VCaP (cell line): Measurements from ENCODE around the gene RAB31.

Source experiments
- H3K27ac ChIP-seq: fragments of 450-650 bp; 2 replicates; pipeline ENCODE4 v1.5.1; 2017
- TF ChIP-seq, protein P1 (sequence below): fragments of 450-650 bp; conservative IDR thresholded peaks from 2 replicates; pipeline ENCODE4 v1.5.1; 2017; ENCODE audit warnings: mild to moderate bottlenecking, moderate library complexity

RAB31 gene

DNA sequence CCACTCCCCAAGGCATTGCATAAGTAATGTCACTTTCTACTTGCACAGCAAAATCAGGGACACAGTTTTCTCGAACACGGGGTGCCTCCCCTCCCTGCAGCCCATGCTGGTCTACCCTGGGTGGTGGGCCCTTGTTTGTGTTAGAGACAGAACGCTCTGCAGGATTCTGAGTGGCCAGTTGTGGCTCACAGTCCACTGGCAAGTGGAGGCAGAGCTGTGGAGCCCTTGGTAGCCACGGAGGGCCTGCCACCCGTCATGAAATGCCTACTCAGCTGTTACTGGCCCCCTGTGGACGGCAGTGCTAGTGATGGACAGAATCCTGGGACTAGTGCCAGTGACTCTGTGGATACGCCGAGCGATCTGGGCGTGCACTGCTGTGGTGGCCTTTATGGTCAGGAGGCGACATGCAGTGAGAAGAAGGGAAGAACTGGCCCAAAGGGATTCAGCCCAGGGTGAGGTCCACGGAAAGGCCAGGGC, 123.7 kb downstream of the RAB31 start:
- TF ChIP-seq, protein P1, sequence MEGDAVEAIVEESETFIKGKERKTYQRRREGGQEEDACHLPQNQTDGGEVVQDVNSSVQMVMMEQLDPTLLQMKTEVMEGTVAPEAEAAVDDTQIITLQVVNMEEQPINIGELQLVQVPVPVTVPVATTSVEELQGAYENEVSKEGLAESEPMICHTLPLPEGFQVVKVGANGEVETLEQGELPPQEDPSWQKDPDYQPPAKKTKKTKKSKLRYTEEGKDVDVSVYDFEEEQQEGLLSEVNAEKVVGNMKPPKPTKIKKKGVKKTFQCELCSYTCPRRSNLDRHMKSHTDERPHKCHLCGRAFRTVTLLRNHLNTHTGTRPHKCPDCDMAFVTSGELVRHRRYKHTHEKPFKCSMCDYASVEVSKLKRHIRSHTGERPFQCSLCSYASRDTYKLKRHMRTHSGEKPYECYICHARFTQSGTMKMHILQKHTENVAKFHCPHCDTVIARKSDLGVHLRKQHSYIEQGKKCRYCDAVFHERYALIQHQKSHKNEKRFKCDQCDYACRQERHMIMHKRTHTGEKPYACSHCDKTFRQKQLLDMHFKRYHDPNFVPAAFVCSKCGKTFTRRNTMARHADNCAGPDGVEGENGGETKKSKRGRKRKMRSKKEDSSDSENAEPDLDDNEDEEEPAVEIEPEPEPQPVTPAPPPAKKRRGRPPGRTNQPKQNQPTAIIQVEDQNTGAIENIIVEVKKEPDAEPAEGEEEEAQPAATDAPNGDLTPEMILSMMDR, result no peak
- no peak overlapping the region for H3K27ac ChIP-seq

DNA sequence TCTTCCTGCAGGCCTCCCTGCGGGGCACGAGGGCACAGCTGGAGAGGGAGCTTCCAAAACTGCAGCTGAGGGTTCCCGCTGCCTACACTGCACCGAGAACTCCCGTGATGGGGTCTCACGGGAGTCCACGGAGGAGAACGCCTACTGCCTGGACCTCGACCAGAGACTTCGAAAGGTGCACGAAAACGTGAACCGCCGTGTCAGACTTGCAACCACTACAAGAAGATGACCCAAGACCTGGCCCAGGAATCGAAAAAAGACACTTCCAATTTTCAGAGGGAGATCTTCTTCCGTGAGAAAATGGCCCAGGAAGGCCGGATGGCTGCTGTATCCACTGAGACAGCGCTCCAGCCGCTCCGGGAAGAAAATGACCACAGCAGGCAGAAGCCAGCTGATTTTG, 124.8 kb downstream of the RAB31 start:
- TF ChIP-seq, protein P1, result no peak
- H3K27ac ChIP-seq, result no peak overlapping the region

DNA sequence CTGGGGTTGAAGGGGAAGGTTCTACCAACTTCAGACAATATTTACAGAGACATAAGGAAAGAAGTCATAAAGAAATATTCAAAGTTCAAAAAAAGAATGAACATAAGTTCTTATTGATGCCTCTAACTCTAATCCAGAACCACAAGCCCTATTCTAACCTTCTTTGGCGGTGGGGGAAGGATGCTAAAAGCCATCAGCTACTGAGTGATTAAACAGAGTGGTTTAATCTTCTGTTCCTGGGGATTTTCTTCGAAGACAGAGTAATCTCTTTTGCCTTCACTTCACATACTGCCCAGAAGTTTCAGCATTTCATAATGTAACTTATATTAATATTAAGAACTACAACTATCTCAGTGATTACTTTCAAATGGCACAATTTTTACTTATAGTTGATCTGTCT, 126.5 kb downstream of the RAB31 start:
- TF ChIP-seq, protein P1, result no peak
- no peak overlapping the region for H3K27ac ChIP-seq

DNA sequence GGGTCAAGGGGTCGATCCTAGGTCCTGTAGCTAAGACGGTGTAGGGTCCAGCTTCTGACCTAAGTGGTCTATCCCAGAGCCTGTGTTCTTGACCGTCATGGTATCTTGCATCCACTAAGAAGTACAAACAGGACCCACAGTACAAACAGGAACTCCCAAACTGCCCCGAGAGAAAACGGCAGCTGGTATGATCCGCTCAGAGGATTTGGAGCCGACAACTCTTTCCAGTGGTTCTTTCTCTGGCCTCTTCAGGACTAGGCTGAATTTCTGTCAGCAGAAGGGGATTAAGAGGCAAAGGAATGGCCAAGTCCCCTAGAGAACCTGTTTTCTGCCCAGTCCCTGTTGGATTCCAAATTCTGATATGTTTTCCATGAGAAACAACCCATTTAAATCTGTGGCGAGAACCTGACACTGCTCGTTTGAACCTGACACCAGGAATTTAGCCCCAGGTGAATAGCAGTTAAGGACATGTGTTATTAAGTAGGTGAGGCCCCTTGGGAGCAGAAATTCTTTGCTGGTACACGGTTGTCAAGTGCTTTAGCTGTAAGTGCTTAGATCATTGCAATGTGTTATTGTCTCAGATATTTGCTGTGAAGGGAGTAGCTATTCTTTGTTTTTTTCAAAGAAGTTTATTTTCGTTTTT, 127.1 kb downstream of the RAB31 start:
- TF ChIP-seq, protein P1, result no peak
- no peak overlapping the region for H3K27ac ChIP-seq

DNA sequence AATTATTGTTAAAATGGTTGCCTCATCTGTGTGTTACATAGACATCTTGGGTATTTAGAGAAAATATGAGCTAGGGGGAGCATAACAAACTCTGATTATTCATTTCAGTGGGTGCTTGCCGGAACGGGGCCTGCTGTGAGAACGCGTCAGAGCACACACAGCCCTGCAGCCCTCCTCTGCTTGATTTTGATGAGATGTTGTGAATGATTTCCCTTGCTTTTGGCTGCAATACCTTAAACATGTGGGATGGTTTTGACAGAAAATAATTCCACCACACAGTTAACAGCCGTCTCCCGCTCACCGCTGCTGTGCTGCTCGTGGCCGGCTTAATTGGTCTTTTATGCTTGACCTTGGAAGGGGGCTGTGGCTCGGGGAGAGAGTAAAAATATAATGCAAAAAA, 127.7 kb downstream of the RAB31 start:
- TF ChIP-seq, protein P1, result no peak
- H3K27ac ChIP-seq, result no peak overlapping the region

DNA sequence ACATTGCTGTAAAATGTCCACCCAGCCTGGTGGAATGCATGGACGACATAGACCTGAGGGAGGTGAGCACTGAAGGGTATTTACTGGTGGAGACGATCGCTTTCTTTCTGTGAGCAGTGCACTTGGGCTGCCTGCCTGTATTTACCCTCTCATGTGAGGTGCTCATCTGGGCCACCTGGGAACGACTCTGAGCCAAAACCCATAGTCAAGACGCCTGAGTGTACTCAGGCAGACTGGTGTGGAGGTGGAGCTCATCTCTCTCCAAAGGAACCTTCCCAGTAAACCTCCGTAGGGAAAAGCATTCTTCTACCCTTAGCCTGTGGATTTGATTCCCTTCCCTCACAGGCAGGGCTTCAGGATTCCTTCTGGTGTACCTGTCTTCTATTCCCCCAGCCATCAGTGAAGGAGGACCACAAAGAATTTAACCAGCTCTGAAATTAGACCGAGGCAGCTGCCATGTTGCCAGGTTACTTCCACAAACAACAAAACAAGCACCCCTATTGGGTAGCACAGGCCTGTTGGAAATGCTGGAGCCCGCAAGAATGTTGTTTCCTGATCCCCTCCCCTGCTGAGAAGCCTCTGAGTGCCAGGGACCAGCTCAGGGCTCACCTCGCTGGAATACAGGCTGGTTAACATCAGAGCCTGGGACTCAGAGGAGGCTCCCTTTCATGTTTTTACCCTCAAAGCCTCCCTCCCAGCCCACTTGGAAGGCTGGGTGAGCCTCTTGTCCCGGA, 130.2 kb downstream of the RAB31 start:
- TF ChIP-seq, protein P1, result no peak
- no peak overlapping the region for H3K27ac ChIP-seq

DNA sequence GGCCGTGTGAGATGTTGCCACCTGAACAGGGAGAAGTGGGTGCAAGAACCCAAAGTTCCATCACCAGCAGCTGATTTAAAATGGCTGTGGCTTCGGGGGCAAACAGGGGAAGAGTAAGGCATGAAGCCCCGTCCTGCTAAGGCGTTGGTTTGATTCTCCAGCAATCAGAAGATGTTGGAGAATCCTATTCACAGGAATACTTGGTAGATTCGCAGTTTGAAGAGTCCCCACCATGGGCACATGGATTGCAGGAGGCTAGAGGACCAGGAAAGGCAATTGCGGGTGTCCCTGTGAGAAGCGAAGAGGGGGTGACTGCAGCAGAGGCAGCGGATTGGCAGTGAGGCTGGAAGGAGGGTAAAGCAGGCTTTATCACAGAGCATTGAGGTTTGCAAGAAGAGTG, 131.1 kb downstream of the RAB31 start:
- H3K27ac ChIP-seq, result no peak overlapping the region
- TF ChIP-seq, protein P1, result no peak
